Neuronal stem cell (in vitro differentiated cells): ENCODE results near the gene CALCOCO1.

Experiments used
- DNase-seq: peaks from one replicate; pipeline ENCODE4 v3.0.0-alpha.2; 2013; ENCODE audit warnings: low spot score
- H2AFZ ChIP-seq: one replicate; pipeline ENCODE4 v1.6.1; 2013; ENCODE audit warnings: mild to moderate bottlenecking, low read length, inconsistent platforms
- H2AK5ac ChIP-seq: 2 replicates; pipeline ENCODE4 v1.6.1; 2013; ENCODE audit warnings: low read depth, mild to moderate bottlenecking, inconsistent platforms, low read length, moderate library complexity, mixed read lengths
- H2BK120ac ChIP-seq: 2 replicates; pipeline ENCODE4 v1.6.1; 2013; ENCODE audit warnings: low read depth, mild to moderate bottlenecking, inconsistent platforms, low read length, moderate library complexity, mixed read lengths
- H2BK12ac ChIP-seq: one replicate; pipeline ENCODE4 v1.6.1; 2013; ENCODE audit warnings: low read length, inconsistent platforms
- H2BK15ac ChIP-seq: 2 replicates; pipeline ENCODE4 v1.6.1; 2013; ENCODE audit warnings: mild to moderate bottlenecking, low read length, inconsistent platforms, mixed read lengths
- H2BK5ac ChIP-seq: one replicate; pipeline ENCODE4 v1.6.1; 2013; ENCODE audit warnings: inconsistent platforms, mild to moderate bottlenecking, low read length, moderate library complexity
- H3K14ac ChIP-seq: one replicate; pipeline ENCODE4 v1.6.1; 2013; ENCODE audit warnings: low read length, inconsistent platforms
- H3K18ac ChIP-seq: 2 replicates; pipeline ENCODE4 v1.6.1; 2013; ENCODE audit warnings: low read length, inconsistent platforms
- H3K23ac ChIP-seq: 2 replicates; pipeline ENCODE4 v1.6.1; 2013; ENCODE audit warnings: low read depth, mild to moderate bottlenecking, mixed read lengths, low read length, inconsistent platforms; ENCODE audit not compliant: poor library complexity
- H3K27ac ChIP-seq: replicated peaks from 3 replicates; pipeline ENCODE4 v1.5.1; 2013; ENCODE audit warnings: low read length, inconsistent platforms
- H3K27me3 ChIP-seq, 3 experiments: 2 replicates each; pipeline ENCODE4 v1.6.1; 2013; ENCODE audit warnings: low read length in 3 of 3, mild to moderate bottlenecking in 2 of 3, inconsistent platforms in 1 of 3, low read depth in 1 of 3, mixed read lengths in 1 of 3, moderate library complexity in 1 of 3; ENCODE audit not compliant: control insufficient read depth in 3 of 3, insufficient read depth in 3 of 3
- H3K36me3 ChIP-seq, 2 donors: replicated peaks in 1 of 2; 2 replicates each; pipeline ENCODE4 v1.6.1; 2013; ENCODE audit warnings: low read length in 2 of 2; ENCODE audit not compliant: control insufficient read depth in 2 of 2, insufficient read depth in 2 of 2
- H3K4ac ChIP-seq: 2 replicates; pipeline ENCODE4 v1.6.1; 2013; ENCODE audit warnings: inconsistent platforms, mild to moderate bottlenecking, low read length, moderate library complexity
- H3K4me1 ChIP-seq, 2 donors: 1 replicate in 1 of 2; 2 replicates in 1 of 2; pipeline ENCODE4 v1.6.1; 2013; ENCODE audit warnings: low read length in 2 of 2, low read depth in 1 of 2; ENCODE audit not compliant: control insufficient read depth in 2 of 2, insufficient read depth in 1 of 2
- H3K4me2 ChIP-seq: one replicate; pipeline ENCODE4 v1.6.1; 2013; ENCODE audit warnings: mild to moderate bottlenecking, low read length, inconsistent platforms; ENCODE audit not compliant: insufficient read depth, poor library complexity, severe bottlenecking
- H3K4me3 ChIP-seq, 2 donors: 2 replicates each; pipeline ENCODE4 v1.5.1; 2013; ENCODE audit warnings: low read length in 2 of 2, mild to moderate bottlenecking in 2 of 2, inconsistent platforms in 1 of 2, moderate library complexity in 1 of 2
- H3K79me1 ChIP-seq: one replicate; pipeline ENCODE4 v1.6.1; 2013; ENCODE audit warnings: low read depth, mild to moderate bottlenecking, inconsistent platforms, low read length, moderate library complexity
- H3K9ac ChIP-seq: one replicate; pipeline ENCODE4 v1.6.1; 2013; ENCODE audit warnings: mild to moderate bottlenecking, low read depth, low read length, inconsistent platforms; ENCODE audit not compliant: poor library complexity
- H3K9me3 ChIP-seq, 2 donors: replicated peaks in 1 of 2; 2 replicates each; pipeline versions ENCODE3 to v1.6.1; 2013; ENCODE audit warnings: low read length in 2 of 2, mild to moderate bottlenecking in 2 of 2, inconsistent platforms in 1 of 2, low read depth in 1 of 2, mixed read lengths in 1 of 2, moderate library complexity in 1 of 2; ENCODE audit not compliant: control insufficient read depth in 2 of 2, insufficient read depth in 1 of 2
- H4K8ac ChIP-seq: one replicate; pipeline ENCODE4 v1.6.1; 2013; ENCODE audit warnings: low read depth, mild to moderate bottlenecking, inconsistent platforms, low read length, moderate library complexity
- H4K91ac ChIP-seq: one replicate; pipeline ENCODE4 v1.6.1; 2013; ENCODE audit warnings: low read length, low read depth, mild to moderate bottlenecking, inconsistent platforms; ENCODE audit not compliant: poor library complexity
- WGBS, 2 donors: extraction: QIAGEN DNeasy Blood & Tissue Kit; methylation state at CpG; one replicate each; pipeline ENCODE4 v1.1.7; 2013; ENCODE audit warnings: missing lambda C conversion rate in 2 of 2, mixed read lengths in 1 of 2; ENCODE audit not compliant: insufficient read length in 2 of 2, insufficient replicate concordance in 1 of 2; ENCODE audit errors: extremely low coverage in 2 of 2; 5-methylcytosine and 5-hydroxymethylcytosine counted together

CALCOCO1 gene

DNA sequence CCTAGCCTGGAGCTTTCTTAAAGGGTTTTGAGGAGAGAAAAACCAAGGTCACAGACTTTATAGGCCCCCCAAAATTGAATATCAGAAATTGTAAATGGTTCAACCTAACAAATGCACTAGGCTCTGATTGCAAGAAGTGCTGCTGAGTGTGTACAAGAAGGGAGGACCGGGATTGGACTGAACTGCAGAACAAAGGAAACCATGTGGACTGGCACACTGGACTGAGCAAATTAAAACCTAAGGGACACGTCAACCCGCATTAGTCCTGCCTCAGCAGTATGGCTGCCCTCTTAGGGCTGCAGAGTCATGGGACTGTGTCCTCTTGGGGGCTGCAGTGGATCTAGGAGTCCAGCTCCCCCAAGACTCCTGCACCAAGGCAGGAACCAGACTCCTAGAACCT, 25.4 kb upstream of the CALCOCO1 start:
- Histone ChIP-seq H3K18ac (no peak overlapping the region), H2AK5ac (peak overlapping the region; percentile 4), H3K4me1 (peaks cover 27 to 44% of the 10 kb centered on the region in 2 donors), H2BK120ac (no peak overlapping the region), H3K4ac (no peak overlapping the region), H3K36me3 (no peaks in the 10 kb centered on the region), H2AFZ (no peak overlapping the region), H3K4me3 (no peak overlapping the region), H2BK12ac (no peak overlapping the region), H3K79me1 (no peaks in the 10 kb centered on the region), H3K14ac (no peak overlapping the region), H3K4me2 (no peak overlapping the region), H3K23ac (no peak overlapping the region), H2BK15ac (no peak overlapping the region), H3K27me3 (peaks cover 0 to 84% (median 40%) of the 10 kb centered on the region in 3 experiments), H4K91ac (peak overlapping the region; percentile 32), H3K9me3 (no peaks in the 10 kb centered on the region), H2BK5ac (no peak overlapping the region), H4K8ac (no peak overlapping the region), H3K9ac (no peak overlapping the region), H3K27ac (peak overlapping the region; percentile 83)
- no peak for DNase-seq
- no CpG with 5 or more reads among the region's 3 CpGs for WGBS, 2 donors

- peaks cover 30 to 44% of the 10 kb centered on the region in 2 donors for H3K4me1 ChIP-seq
These were observed 24.9 kb upstream of the CALCOCO1 start for GRCh38 chr12:53752192-53752601.

GRCh38 chr12:53751336-53752191, 24.3 kb upstream of the CALCOCO1 start, which contains the start of gene CISTR:
Gene CISTR, minus strand, starts transcription at chr12:53751979.
- no peaks in the 10 kb centered on the region for H3K36me3 ChIP-seq
- peak within 1 kb of the TSS; percentile 75 for H3K23ac ChIP-seq
- H2AFZ ChIP-seq, result peak within 1 kb of the TSS; percentile 96
- H4K8ac ChIP-seq, result peak within 1 kb of the TSS; percentile 88
- no CpG with 5 or more reads among the region's 76 CpGs for WGBS, 2 donors
- peak within 1 kb of the TSS; percentile 83 for H3K27ac ChIP-seq
- H2BK15ac ChIP-seq, result peak within 1 kb of the TSS; percentile 68
- peak within 1 kb of the TSS; percentile 78 for H2BK12ac ChIP-seq
- peak within 1 kb of the TSS; percentile 77 for H3K4me2 ChIP-seq
- no peaks in the 10 kb centered on the region for H3K79me1 ChIP-seq
- H3K9me3 ChIP-seq, result no peaks in the 10 kb centered on the region
- peak within 1 kb of the TSS; percentile 34 for H4K91ac ChIP-seq
- H2AK5ac ChIP-seq, result peak within 1 kb of the TSS; percentile 33
- peak within 1 kb of the TSS; percentile 93 for H3K9ac ChIP-seq
- peak within 1 kb of the TSS; percentile 69 for H2BK5ac ChIP-seq
- peak within 1 kb of the TSS; percentile 57 for H2BK120ac ChIP-seq
- H3K14ac ChIP-seq, result peak within 1 kb of the TSS; percentile 79
- H3K4me1 ChIP-seq, result peaks cover 26 to 46% of the 10 kb centered on the region in 2 donors
- peak; percentile 78 for DNase-seq
- H3K4me3 ChIP-seq, result peak within 1 kb of the TSS; percentile 48 to 76
- H3K18ac ChIP-seq, result peak within 1 kb of the TSS; percentile 94
- H3K27me3 ChIP-seq, result peaks cover 0 to 89% (median 46%) of the 10 kb centered on the region in 3 experiments
- peak within 1 kb of the TSS; percentile 85 for H3K4ac ChIP-seq

More at GRCh38 chr12:53752192-53752601, 24.9 kb upstream of the CALCOCO1 start:
- peak overlapping the region; percentile 88 for H4K8ac ChIP-seq
- H3K9me3 ChIP-seq, result no peaks in the 10 kb centered on the region
- H3K79me1 ChIP-seq, result no peaks in the 10 kb centered on the region
- no peak for DNase-seq
- no peak overlapping the region for H3K4ac ChIP-seq
- WGBS, 2 donors, result no CpG with 5 or more reads among the region's 13 CpGs
- no peaks in the 10 kb centered on the region for H3K36me3 ChIP-seq
- H3K18ac ChIP-seq, result peak overlapping the region; percentile 91
- no peak overlapping the region for H2BK12ac ChIP-seq
- peak overlapping the region; percentile 34 for H4K91ac ChIP-seq
- peak overlapping the region; percentile 64 for H3K4me2 ChIP-seq
- peak overlapping the region; percentile 79 for H3K14ac ChIP-seq
- H2BK120ac ChIP-seq, result peak overlapping the region; percentile 20
- H3K9ac ChIP-seq, result peak overlapping the region; percentile 73
- H3K23ac ChIP-seq, result no peak overlapping the region
- H2AFZ ChIP-seq, result peak overlapping the region; percentile 96
- peaks cover 0 to 84% (median 44%) of the 10 kb centered on the region in 3 experiments for H3K27me3 ChIP-seq
- peak overlapping the region in 1 of 2 donors; percentile 72 for H3K4me3 ChIP-seq
- H3K27ac ChIP-seq, result peak overlapping the region; percentile 83
- H2BK15ac ChIP-seq, result peak overlapping the region; percentile 68
- peak overlapping the region; percentile 69 for H2BK5ac ChIP-seq
- peak overlapping the region; percentile 33 for H2AK5ac ChIP-seq

DNA sequence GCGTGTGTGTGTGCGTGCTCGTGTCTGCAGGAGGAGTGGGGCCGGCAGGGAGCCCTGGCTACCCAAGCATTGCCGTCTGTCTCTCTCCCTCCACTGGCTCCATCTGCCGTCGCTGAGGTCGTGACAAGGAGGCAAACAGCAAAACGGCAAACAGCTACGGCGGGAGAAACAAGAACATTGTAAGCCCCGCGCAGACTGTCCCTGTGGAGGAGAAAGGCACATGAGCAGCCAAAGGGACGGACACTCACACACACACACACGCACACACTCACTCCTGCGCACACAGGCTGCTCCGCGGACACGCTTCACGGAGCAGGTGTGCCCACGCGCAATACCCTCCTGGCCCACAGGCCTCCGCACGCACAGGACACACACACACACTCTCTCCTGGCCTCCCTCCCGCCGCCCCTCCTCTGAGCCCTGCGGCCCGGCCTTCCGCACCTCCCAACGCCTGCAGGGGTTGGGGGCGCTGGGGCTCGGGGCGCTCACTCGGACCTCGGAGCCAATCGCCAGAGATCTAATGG, 23.6 kb upstream of the CALCOCO1 start:
- H3K4me1 ChIP-seq, result peaks cover 22 to 44% of the 10 kb centered on the region in 2 donors
- peaks cover 0 to 89% (median 46%) of the 10 kb centered on the region in 3 experiments for H3K27me3 ChIP-seq
- WGBS, 2 donors, result no CpG with 5 or more reads among the region's 36 CpGs

More for the DNA sequence above, 23.6 kb upstream of the CALCOCO1 start:
- Histone ChIP-seq H4K8ac (no peak overlapping the region), H3K18ac (peak overlapping the region; percentile 94), H2AFZ (peak overlapping the region; percentile 96), H3K4ac (peak overlapping the region; percentile 85), H3K27ac (peak overlapping the region; percentile 83), H3K4me2 (peak overlapping the region; percentile 77), H4K91ac (no peak overlapping the region), H3K36me3 (no peaks in the 10 kb centered on the region), H3K79me1 (no peaks in the 10 kb centered on the region), H2AK5ac (peak overlapping the region; percentile 16), H2BK120ac (peak overlapping the region; percentile 57), H3K23ac (peak overlapping the region; percentile 75), H3K9ac (peak overlapping the region; percentile 93), H2BK15ac (peak overlapping the region; percentile 68), H3K9me3 (no peaks in the 10 kb centered on the region), H2BK5ac (no peak overlapping the region), H2BK12ac (peak overlapping the region; percentile 78), H3K4me3 (peak overlapping the region; percentile 48 to 76), H3K14ac (peak overlapping the region; percentile 40)
- DNase-seq, result no peak
